SK-N-MC (cell line): ENCODE data around the gene KLK1.

Source experiments
- EZH2 ChIP-seq: fragments of 200-600 bp; sonication (generic); IDR thresholded peaks from one replicate; pipeline ENCODE4 v1.6.1; 2017; ENCODE audit warnings: antibody characterized with exemption
- FOXP2 ChIP-seq: optimal IDR thresholded peaks from 2 replicates; pipeline ENCODE3; 2011; ENCODE audit warnings: mild to moderate bottlenecking, moderate library complexity; ENCODE audit not compliant: insufficient read depth; ENCODE audit errors: extremely low read length, control extremely low read depth
- POLR2AphosphoS5 ChIP-seq: IDR thresholded peaks from 2 replicates; pipeline ENCODE4 v1.6.1; 2012; ENCODE audit warnings: mild to moderate bottlenecking, low read depth, low read length, borderline replicate concordance

DNA sequence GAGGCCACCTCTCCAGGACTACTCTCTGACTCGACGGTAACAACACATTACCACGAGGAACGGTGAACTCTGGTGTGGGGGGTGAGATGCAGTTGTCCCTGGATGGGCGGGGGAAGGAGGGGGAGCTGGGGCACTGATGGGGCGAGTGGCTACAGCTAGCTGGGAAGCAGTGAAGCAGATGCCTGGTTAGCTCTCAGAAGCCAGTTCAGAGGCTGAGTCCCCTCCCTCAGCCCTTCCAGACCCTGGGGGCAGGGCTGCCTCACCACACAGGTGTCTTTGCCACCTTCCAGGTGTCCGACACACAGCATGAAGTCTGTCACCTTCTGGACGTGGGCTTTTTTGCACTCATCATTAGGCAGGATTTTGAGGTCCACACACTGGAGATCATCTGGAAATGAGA, 4.0 kb downstream of the KLK1 start:
- TF ChIP-seq POLR2AphosphoS5 (no peak), FOXP2 (no peak), EZH2 (no peak)
